Stimulated activated CD4-positive, alpha-beta T cell treated with anti-CD3 and anti-CD28 coated beads, Interleukin-4, amount 100 ng/mL, for 24 hours (primary cell): ENCODE results near the gene ZSWIM4.
"Not testable (repeated sequence)": the region's sequence is repeated elsewhere in the genome, so short reads cannot be mapped to it uniquely, and the experiment has no call there.

Source experiments
- DNase-seq: peaks from one replicate; pipeline ENCODE4 v3.0.0-alpha.2; 2020

The ZSWIM4 gene

DNA sequence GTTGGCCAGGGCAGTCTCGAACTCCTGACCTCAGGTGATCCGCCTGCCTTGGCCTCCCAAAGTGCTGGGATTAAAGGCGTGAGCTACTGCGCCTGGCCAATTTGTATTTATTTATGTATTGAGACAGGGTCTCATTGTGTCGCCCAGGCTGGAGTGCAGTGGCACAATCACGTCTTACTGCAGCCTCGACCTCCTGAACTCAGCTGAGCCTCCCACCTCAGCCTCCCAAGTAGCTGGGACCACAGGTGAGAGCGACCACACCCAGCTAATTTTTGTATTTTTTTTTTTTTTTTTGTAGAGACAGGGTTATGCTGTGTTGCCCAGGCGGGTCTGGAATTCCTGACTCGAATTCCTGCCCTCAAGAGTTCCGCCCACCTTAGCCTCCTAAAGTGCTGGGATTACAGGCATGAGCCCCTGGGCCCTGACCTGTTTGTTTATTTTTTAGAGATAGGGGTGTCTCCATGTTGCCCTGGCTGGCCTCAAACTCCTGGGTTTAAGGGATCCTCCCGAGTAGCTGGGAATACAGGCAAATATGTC lies 57.0 kb downstream of the ZSWIM4 start:
- not testable (repeated sequence) for DNase-seq

GRCh38 chr19:13856497-13856896 lies 61.3 kb downstream of the ZSWIM4 start:
- DNase-seq: no peak

DNA sequence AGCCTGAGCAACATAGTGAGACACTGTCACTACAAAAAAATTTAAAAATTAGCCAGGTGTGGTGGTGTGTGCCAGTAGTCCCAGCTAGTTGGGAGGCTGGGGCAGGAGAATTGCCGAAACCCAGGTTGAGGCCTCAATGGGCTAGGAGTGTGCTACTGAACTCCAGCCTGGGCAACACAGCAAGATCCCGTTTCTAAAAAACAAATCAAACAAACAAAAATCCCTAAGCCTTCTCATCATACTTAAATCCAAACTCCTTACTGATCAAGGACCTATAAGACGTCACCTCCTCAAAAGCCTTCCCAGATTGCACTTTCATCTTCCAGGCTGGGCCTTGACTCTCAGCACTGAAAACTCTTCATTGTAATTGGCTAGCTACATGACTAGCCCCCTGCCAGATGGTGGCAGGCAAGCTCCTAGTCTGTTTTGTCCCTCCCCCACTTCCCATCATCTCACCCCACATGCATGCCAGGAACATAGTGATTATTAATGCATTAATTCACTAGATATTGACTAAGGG lies 64.2 kb downstream of the ZSWIM4 start:
- DNase-seq: no peak

GRCh38 chr19:13860679-13861391 lies 65.6 kb downstream of the ZSWIM4 start:
- DNase-seq: no peak

DNA sequence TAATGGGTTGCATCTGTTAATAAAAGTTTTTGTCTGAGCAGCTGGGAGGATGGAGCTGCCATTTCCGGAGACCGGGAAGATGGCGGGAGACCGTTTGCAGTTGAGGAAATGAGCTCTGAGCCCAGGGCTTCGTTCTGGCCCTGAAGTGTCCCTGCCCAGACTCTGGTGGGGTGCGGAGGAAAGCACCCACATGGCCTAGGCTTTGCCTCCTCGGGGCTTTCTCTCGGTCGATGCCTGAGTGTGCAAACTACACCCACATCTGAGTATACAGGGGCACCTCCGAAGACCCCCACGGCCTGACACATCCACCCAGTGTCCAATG lies 66.1 kb downstream of the ZSWIM4 start:
- no peak for DNase-seq

DNA sequence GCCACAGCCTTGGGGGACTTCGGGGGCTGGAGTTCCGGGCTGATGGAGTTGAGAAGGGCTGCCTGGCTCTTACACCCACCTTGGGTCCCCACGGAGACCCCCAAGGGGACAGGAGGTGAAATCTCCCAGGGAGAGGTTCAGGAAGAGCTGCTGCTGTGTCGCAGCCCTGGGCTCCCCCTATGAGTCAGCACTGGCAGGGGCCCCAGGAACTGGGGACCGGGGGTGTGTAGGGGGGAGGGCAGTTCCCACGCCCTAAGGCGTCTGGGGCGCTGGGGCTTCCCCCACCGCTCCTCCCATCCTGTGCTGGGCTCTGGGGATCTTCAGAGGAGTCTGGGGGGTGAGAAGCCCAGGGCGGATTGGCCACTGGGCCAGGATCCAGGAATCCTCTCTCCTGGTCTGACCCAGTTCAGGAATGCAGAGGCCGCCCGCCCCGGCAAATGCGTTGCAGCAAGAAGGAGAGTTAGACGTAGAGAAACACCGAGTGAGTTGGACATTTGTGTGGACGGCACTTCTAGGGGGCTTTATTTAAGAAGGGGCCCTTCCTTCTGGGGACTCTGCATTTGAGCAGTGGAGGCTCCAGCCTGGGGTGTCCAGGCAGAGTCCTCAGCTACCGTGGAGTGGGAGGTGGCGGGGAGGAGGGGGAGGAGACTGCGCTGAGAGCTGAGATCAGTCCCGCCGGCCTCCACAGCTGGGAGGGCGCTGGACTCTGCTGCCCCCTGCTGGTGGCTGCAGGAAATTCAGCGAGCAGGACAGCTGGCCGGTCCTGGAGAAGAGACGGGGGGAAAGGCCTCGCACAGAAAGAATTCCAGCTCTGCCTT lies 66.7 kb downstream of the ZSWIM4 start:
- peak; percentile 91 for DNase-seq

- no peak for DNase-seq
Measured at GRCh38 chr19:13864046-13864666, 68.9 kb downstream of the ZSWIM4 start.

GRCh38 chr19:13864667-13865570 lies 69.7 kb downstream of the ZSWIM4 start:
- no peak for DNase-seq

DNA sequence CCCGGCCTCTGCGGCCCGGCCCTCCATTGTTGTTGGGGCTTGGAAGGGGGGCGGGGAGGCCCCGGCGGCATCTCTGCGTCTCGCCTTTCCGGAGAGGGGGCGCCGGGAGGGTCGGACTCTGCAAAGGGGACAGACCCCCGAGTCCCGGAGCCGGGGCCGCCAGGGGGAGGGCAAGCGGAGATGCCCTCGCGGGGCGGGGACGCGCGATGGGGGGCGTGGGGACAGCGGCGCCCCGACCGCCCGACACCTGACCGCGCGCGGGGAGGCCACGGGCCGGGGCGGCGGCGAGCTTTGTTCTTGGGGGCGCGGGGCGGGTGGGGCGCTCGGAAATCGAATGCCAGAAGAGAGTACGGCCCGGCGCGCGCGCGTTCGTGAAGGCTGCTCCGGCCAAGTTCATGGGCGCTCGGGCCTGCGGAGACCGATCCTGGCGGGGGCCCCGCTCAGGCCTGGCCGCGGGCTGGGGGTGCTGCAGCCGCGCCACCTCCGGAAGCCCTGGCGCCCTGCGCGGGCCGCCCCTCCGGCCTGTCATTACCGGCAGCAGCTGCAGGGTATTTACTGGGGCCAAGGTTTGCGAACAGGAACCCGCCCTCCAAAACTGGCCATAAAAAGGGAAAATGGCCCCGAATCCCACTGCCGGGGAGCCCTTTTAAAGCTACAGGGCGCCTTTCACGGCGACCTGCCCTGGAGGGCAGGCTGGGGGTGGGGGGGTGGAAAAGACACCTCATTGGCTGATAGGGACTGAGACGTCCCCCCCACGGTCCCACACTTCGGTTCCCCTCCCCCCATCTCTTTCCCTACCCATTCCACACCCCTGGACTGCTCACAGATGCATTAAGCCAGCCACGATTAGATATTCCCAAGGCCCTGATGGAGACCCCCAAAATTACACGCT lies 70.6 kb downstream of the ZSWIM4 start:
- DNase-seq: no peak

DNA sequence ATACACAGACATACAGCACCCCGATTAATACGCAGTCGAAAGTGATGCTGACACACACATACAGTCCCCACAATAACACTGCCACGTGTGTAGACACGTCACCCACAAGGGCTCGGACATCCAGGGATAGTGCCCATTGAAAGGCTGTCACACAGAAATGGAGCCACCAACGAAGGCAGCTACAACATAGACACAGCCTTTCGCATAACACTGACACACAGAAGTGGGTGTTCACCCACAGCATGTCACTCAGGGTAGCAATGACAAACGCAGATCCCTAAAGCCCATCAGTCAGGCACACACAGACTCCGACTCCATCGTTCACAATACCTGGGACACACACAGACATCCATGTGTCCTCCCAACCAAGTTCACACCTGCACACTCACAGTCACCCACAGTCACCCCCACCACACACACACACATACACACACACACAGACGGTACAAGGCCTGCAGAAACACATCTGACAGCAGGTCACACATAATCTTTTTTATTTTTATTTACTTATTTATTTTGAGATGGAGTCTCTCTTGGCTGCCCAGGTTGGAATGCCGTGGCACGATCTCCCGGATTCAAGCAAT lies 71.3 kb downstream of the ZSWIM4 start:
- DNase-seq: no peak

- DNase-seq: no peak
Measured at GRCh38 chr19:13868663-13869062, 73.4 kb downstream of the ZSWIM4 start.

DNA sequence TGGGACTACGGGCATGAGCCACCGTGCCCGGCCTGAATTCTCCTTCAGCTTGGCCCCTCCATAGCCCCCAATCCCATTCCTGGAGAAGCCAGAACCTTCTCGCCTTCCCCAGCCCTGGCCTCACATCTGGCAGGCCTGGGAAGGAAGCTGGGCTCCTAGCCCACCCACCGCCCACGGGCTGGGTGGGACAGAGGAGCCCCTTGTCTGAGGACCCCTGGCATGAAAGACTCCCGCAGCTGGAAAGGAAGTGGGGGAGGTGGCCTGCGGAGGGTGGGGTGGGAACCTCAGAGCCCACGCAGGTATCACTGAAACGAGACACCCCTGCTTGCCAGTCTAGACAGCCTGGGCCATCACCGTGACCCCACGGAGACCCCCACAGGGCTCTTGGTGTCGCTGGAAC lies 74.0 kb downstream of the ZSWIM4 start:
- DNase-seq: no peak

DNA sequence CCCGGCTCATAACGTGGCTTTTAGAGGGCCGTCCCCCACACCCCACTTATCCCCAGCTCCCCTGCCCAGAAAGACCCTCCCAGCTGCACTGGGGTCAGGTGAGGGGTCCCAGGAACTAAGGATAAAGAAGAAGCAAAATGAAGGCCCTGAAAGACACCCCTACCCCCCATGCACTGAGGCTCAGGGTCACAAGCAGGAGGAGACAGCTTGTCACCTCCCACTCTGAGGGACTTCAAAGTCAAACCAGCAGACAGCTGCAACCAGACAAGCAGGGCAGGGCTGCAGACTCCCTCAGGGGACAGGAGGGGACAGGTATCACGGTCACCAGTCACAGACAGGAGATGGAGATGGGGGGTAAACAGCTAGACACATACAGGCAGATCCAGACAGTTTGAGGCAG lies 75.6 kb downstream of the ZSWIM4 start:
- DNase-seq: no peak

- no peak for DNase-seq
Measured at GRCh38 chr19:13872339-13872694, 77.1 kb downstream of the ZSWIM4 start.

DNA sequence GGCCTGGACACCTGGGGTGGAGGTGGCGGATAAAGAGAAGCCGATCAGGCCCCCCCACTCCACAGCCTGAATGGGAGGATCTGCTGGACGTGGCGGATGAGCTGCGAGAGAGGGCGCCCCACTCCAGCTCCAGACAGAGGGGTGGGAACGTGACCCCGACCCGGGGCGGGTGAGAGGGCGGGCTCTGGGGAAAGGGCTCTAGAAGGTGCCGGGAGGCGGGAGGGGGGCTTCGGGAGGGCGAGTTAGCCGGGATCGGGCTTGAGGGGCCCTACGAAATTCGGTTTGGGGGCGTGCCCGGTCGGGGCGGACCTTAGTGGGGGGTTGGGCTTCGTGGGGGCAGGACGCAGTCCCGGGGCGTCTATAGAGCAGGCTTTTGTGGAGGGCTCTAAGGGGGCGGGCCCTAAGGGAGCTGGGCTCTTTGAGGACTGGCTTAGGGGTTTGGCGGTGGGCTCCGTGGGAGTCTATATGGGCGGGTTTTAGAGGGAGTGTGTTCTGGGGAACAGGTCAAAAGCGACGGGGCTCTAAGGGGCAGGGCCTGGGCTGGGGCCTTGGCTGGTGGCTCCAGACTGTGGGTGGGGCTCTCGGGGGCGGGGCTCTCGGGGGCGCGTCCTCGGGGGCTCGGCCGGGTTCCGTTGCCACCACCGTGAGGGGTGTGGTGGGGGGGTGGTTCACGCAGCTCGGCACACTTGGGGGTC lies 77.6 kb downstream of the ZSWIM4 start:
- DNase-seq: no peak

DNA sequence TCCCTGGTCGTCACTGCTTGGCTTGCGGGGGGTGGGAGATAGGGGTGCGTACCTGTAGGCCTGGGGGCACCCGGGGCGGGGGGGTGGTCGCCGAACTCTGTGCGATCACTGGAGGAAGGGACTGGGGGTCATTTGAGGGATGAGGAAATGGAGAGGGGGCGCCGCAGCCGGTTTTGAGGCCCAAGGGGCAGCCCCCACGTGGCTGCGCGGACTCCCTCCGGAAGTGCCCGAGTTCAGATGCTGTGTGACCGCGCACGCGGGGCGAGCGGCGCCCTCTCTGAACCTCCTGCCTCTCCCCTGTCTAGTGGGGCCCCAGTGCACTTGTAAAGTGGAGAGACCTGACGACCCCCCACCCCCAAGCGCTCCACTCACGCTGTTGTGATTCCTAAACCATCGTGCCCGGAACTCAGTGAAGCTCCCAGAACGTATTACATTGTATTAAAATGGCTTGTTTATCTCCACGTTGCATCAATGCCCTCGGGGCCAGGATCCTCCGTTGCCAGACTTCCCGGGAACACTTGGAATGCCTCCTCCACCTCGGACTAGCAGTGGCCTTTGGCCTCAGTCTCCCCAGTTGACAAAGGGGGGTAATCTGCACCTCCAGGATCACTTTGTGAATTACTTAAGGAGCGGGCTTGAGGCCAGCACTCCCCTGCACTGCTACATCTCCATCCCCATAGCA lies 78.7 kb downstream of the ZSWIM4 start:
- no peak for DNase-seq

GRCh38 chr19:13875824-13876223 lies 80.6 kb downstream of the ZSWIM4 start:
- DNase-seq: no peak

GRCh38 chr19:13876834-13877233 lies 81.6 kb downstream of the ZSWIM4 start, which contains the start of gene NANOS3:
NANOS3 (plus strand) TSS chr19:13877134; CDS start chr19:13877249, 115 bp downstream.
- no peak for DNase-seq

GRCh38 chr19:13877303-13877702 lies 82.1 kb downstream of the ZSWIM4 start:
- DNase-seq: no peak
